Measurements from ENCODE around the gene CATSPER4.
A peak's percentile ranks its signal among the peaks of the same experiment; 100 is the strongest.
"Not testable (repeated sequence)": the region's sequence is repeated elsewhere in the genome, so short reads cannot be mapped to it uniquely, and the experiment has no call there.

The CATSPER4 gene

DNA sequence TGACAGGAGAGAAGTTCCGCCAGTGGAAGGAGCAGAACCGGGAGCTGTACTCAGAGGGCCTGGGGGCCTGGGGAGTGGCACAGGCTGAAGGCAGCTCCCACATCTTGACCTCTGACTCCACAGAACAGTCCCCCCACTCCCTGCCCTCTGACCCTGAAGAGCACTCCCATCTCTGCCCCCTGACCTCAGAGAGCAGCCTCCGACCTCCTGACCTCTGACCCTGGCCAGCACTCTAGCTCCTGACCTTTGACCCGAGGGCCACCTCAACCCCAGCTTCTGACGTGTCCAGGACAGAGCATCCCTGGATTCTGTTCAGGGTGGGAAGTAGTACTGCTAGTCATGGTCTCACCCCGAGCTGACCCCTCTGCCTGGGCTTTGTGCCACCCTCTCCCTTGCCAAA lies 1.1 kb upstream of the CATSPER4 start:
- DNase-seq (ENCODE audit: insufficient read length, low spot score) (no peak), FAIRE-seq (no peak)

- no peak for DNase-seq (ENCODE audit: insufficient read length, low spot score)
- no peak for FAIRE-seq
Measured at GRCh38 chr1:26189751-26190275, 589 bp upstream of the CATSPER4 start.

- DNase-seq (ENCODE audit: insufficient read length, low spot score) (no peak), FAIRE-seq (no peak)
Measured at GRCh38 chr1:26191739-26192138, 1.3 kb downstream of the CATSPER4 start.

DNA sequence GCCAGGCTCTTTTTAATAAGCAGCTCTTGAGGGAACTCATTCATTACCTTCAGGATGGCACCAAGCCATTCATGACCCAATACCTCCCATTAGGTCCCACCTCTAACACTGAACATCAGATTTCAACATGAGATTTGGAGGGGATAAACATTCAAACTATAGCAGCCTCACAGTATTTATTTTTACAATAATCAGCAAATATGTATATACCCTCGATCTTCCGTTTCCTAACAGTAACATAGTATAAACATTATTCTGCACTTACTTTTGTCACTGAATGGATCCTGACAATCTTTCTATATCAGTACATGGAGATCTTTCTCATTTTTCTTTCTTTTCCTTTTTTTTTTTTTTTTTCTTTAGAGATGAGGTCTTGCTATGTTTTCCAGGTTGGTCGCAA lies 5.4 kb downstream of the CATSPER4 start:
- no peak for DNase-seq (ENCODE audit: insufficient read length, low spot score)
- no peak for FAIRE-seq

DNA sequence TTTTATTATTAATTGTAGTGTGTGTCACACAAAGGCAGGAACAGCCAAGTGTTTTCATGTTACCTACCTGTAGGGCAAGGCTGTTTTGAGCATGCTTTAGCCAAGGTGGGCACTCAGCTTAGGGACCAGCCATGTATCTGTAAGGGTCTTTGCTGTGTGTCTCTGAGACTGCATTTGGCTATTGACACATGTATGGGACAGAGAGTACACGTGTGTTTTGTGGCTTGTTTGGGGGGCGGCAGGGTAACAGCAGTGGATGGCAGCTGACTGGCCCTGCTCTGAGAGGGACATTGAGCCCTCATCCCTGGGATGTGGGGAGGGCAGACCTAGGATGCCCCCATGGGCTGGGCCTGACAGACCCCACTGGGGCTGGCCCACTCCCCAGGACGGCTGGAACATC lies 6.9 kb downstream of the CATSPER4 start:
- FAIRE-seq = no peak
- DNase-seq (ENCODE audit: insufficient read length, low spot score) = no peak

DNA sequence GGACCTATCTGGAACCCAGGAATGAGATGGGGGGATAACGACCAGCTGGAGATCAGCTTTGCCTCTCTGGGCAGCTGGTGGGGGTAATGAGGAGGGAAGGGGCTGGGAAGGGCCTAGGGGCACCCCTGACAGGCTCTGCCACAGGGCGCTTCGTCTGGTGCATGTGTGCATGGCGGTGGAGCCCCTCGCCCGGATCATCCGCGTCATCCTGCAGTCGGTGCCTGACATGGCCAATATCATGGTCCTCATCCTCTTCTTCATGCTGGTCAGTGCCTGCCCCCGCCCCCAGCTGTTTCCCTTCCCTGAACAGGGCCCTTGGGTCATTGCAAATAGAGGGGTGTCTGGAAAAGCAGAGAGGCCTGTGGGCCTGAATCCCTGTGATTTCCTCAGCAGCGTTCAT lies 7.4 kb downstream of the CATSPER4 start:
- DNase-seq (ENCODE audit: insufficient read length, low spot score) (no peak), FAIRE-seq (no peak)

DNA sequence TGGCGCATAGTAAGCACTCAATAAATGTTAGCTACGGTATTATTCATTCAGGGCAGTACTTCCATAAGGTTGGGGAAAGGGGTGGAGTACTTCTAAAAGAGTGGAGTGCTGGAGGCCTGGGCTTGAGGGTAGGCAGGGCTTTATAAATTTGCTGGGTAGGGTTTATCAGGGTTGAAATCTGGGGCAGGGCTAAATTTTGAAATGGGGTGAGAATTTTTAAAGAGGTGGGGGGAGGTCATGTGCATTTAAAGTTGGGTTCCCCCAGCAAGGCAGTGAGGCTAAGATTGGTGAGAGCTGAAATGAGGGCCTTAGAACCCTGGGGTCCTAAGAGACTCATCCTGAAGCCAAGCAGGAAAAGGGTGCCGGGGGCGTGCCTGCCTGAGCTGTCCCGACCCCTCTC lies 10.0 kb downstream of the CATSPER4 start:
- FAIRE-seq (no peak), DNase-seq (ENCODE audit: insufficient read length, low spot score) (no peak)

GRCh38 chr1:26203642-26204318 lies 13.4 kb downstream of the CATSPER4 start:
- no peak for FAIRE-seq
- DNase-seq (ENCODE audit: insufficient read length, low spot score) = no peak

DNA sequence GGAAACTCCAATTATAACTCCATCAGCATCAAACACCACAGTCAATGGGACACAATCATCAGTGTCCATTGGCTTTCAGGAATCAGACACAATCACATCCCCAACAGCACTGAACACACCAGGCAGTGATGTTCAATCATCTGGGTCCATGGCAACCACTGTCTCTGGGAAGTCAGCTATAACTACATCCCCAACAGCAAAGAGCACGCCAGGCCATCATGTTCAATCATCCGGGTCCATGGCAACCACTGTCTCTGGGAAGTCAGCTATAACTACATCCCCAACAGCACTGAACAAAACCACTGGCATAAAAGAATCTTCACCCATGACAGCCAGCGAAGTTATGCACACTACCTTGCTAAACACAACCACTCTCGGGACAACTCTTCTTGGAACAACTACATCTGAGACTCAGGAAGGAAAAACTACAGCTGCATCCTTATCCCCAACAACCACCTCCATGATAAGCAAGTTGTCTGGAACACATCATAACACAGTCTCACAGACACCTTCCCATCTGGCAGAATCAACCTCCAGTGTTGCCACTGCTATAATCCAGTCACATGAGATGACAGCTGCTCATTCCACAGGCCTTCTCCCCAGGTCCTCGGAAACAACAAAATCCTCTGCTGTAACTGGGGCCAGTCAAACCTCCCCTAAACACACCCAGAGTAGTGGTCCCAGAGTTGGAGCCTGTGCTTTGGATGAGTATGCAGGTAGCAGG lies 19.9 kb downstream of the CATSPER4 start:
- FAIRE-seq = no peak
- no peak for DNase-seq (ENCODE audit: insufficient read length, low spot score)

GRCh38 chr1:26212726-26213125 lies 22.3 kb downstream of the CATSPER4 start:
- DNase-seq (ENCODE audit: insufficient read length, low spot score) = no peak
- no peak for FAIRE-seq

DNA sequence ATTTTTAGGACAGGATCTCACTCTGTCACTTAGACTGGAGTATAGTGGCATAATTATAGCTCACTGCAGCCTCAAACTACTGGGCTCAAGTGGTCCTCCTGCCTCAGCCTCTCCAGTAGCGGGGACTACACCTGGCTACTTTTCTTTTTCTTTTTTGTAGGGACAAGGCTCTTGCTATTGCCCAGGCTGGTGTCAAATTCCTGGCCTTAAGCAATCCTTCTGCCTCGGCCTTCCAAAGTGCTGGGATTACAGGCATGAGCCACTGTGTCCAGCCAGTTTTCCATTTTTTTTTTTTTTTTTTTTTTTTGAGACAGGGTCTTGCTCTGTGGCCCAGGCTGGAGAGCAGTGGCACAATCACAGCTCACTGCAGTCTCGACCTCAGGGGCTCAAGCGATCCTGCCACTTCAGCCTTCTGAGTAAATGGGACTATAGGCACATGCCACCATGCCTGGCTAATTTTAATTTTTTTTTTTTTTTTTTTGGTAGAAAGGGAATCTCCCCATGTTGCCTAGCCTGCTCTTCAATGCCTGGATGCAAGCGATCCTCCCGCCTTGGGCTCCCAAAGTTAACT lies 23.0 kb downstream of the CATSPER4 start:
- FAIRE-seq (no peak), DNase-seq (ENCODE audit: insufficient read length, low spot score) (no peak)

- FAIRE-seq = no peak
- no peak for DNase-seq (ENCODE audit: insufficient read length, low spot score)
Measured at GRCh38 chr1:26215246-26215645, 24.8 kb downstream of the CATSPER4 start.

- DNase-seq (ENCODE audit: insufficient read length, low spot score) = no peak
- no peak for FAIRE-seq
Measured at GRCh38 chr1:26218906-26219494, 28.6 kb downstream of the CATSPER4 start.

- no peak for FAIRE-seq
Measured at GRCh38 chr1:26220199-26220912, 30.0 kb downstream of the CATSPER4 start.

DNA sequence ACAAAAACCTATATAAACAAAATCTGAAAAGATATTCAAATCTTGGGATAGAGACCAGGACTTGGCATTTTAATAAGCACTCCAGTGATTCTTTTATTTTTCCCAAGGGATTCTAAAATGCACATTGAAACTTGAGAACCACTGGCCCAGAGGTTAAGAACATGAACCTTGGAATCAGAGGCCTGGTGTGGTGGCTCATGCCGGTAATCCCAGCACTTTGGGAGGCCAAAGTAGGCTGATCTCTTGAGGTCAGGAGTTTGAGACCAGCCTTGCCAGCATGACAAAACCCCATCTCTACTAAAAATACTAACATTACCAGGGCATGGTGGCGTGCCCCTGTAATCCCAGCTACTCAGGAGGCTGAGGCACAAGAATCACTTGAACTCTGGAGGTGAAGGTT lies 30.7 kb downstream of the CATSPER4 start:
- no peak for FAIRE-seq

More at GRCh38 chr1:26220199-26220912, 30.0 kb downstream of the CATSPER4 start:
- no peak for DNase-seq (ENCODE audit: insufficient read length, low spot score)

DNA sequence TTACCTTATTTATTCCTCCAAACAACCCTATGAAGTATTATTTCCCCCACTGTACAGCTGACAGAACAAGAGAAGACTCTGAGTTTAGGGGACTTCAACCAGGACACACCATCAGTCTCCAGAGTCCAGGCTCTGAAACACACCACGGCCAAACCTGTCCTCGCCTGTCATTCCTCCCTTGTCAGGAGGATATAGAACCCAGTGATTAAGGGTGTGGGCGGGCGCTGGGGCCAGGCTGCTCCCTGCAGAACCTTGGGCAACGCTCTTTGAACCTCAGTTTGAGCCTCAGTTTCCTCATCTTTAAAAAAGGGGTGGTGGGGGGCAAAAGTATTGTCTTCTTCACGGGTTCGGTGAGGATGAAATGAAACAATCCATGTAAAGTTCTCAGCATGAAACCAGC lies 34.2 kb downstream of the CATSPER4 start:
- no peak for DNase-seq (ENCODE audit: insufficient read length, low spot score)
- no peak for FAIRE-seq

More for the DNA sequence above, 30.7 kb downstream of the CATSPER4 start:
- DNase-seq (ENCODE audit: insufficient read length, low spot score) = no peak

DNA sequence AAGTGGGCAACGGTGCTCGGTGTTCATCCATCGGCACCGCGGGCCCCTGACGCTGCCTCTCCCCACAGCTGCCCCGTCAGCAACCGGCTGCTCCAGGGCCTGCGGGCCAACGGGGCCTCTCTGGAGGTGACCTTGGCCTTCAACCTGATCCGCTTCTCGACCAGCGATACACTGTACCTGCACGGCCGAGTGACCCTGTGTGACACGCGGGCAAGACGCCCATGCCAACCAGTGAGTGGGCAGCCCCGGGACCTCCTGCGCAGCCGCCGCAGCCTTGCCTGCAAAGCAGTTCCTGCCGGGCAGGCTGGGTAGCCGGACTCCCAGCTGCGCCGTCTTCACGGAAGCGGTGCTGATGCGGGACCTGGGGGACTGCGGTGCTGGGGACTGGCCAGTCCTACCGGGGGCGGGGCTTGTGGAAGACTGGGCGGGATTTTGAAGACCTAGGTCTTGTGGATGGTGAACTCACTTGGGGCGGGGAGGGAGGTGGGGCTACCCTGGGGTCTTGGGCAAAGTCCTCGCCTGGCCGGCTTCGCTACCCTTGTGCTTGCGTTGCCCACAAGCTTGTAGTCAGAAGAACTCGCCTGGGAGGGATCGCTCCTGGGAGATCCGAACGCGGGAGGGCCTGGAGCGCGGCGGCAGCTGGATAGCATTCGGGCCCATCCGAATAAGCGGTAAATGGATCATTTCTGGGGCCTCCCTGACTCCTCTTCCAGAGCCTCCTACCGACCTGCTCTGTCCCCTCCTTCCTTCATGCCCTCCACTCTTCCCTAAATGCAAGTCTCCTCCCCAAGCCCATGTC lies 34.8 kb downstream of the CATSPER4 start:
- DNase-seq (ENCODE audit: insufficient read length, low spot score) (no peak), FAIRE-seq (no peak)

- not testable (repeated sequence) for FAIRE-seq
Measured at GRCh38 chr1:26230682-26231081, 40.3 kb downstream of the CATSPER4 start.

DNA sequence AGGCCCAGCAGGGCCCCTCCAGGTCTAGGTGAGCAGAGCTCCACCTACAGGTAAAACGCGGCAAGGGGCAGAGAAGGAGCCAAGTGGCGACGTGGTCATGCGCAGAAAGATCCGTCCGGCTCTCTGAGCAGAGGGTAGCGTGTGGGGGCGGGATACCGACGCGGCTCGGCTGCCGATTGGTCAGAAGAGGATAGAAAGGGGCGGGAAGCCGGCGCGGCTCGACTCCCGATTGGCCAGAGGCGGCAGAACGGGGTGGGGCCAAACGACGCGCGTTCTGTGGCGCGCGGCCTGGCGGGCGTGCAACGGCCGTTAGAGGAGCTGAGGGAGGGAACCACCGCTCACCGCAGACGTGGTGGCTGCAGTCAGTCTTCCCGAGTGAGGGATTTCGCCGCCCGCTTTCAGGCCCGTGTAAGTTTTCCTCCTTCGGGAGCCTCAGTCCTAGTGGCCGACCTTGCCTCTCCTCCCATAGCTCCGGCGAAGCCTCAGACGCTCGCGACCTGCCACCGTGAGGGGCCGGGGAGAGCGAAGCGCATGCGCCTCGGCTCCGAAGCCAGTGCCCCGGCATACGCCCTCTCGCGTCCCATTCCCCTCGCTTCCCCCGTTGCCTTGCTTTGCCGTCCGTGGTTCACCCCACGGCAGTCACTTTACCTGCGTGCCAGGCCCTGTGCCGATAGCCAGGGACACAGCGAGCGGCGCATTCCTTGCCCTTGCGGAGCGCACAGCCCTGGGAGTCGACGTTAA lies 43.7 kb downstream of the CATSPER4 start, which contains the start of gene CEP85:
TSS of gene CEP85 (plus strand) at position 298 of the 741 bp plus-strand sequence. CDS start 5,584 bp downstream, outside the sequence.
- FAIRE-seq (peak; percentile 97), DNase-seq (ENCODE audit: insufficient read length, low spot score) (peak; percentile 95)

More at GRCh38 chr1:26230682-26231081, 40.3 kb downstream of the CATSPER4 start:
- not testable (repeated sequence) for DNase-seq (ENCODE audit: insufficient read length, low spot score)

Data from GM19239 (cell line).